Thyroid gland (tissue), 4 donors: ENCODE data around the gene UNC5C. TPM values are rescaled to one million over a fixed set of nuclear protein-coding genes. Genes with fewer than 3 reads are reported as not detected.
"Not testable (repeated sequence)": the region's sequence is repeated elsewhere in the genome, so short reads cannot be mapped to it uniquely, and the experiment has no call there.

Experiments used
- DNase-seq, 2 donors: peaks; one replicate each; pipeline ENCODE4 v3.0.0-alpha.2; 2019
- H3K27ac ChIP-seq, 3 donors: fragments of 200-600 bp; sonication (generic); 1 replicate in 2 of 3; 2 replicates in 1 of 3; pipeline ENCODE4 v1.5.1; 2016 to 2019; ENCODE audit warnings: mild to moderate bottlenecking in 1 of 3, moderate library complexity in 1 of 3
- H3K27me3 ChIP-seq: fragments of 200-600 bp; sonication (generic); one replicate; pipeline ENCODE4 v1.5.1; 2019
- H3K36me3 ChIP-seq, 2 donors: fragments of 200-600 bp; sonication (generic); one replicate each; pipeline ENCODE4 v1.5.1; 2016 to 2019
- H3K4me1 ChIP-seq, 2 donors: fragments of 200-600 bp; sonication (generic); one replicate each; pipeline ENCODE4 v1.5.1; 2017 to 2019
- H3K4me3 ChIP-seq, 3 donors: fragments of 200-600 bp; sonication (generic); replicated peaks in 1 of 3; 1 replicate in 2 of 3; 2 replicates in 1 of 3; pipeline ENCODE4 v1.5.1; 2016; ENCODE audit warnings: mild to moderate bottlenecking in 1 of 3
- H3K9me3 ChIP-seq: fragments of 200-600 bp; sonication (generic); one replicate; pipeline ENCODE4 v1.5.1; 2017
- POLR2A ChIP-seq, 2 donors: fragments of 450-650 bp; IDR thresholded peaks; one replicate each; pipeline ENCODE4 v1.6.1; 2017; ENCODE audit warnings: antibody characterized with exemption in 2 of 2, mild to moderate bottlenecking in 2 of 2, moderate library complexity in 1 of 2
- WGBS, 2 donors: methylation state at CpG; one replicate each; pipeline ENCODE4 v1.1.5; 2017; 5-methylcytosine and 5-hydroxymethylcytosine counted together
- intact Hi-C: fragments of 100-400 bp; cut with DNase I; formaldehyde crosslinking; loops from one replicate; pipeline ENCODE4 v1.15.1; 2023
- total RNA-seq, 4 donors: library from RNA; depleted of rRNA; stranded (reverse); fragments of >200 nt; gene quantifications; one replicate each; pipeline ENCODE4 v1.2.3, GENCODE V29; 2016
- TF ChIP-seq, protein P1 (sequence below), 6 experiments: fragments of 200-600 bp in 3 of 6; fragments of 450-650 bp in 3 of 6; sonication (generic) in 3 of 6; IDR thresholded peaks; one replicate each; pipeline ENCODE4 v1.5.1; 2016 to 2019; ENCODE audit warnings: antibody characterized with exemption in 6 of 6, mild to moderate bottlenecking in 2 of 6, inconsistent platforms in 1 of 6, moderate library complexity in 1 of 6

Gene UNC5C
- total RNA-seq, 4 donors from 2014 or later, result 27.1 to 72.0 (median 59.0) TPM

DNA sequence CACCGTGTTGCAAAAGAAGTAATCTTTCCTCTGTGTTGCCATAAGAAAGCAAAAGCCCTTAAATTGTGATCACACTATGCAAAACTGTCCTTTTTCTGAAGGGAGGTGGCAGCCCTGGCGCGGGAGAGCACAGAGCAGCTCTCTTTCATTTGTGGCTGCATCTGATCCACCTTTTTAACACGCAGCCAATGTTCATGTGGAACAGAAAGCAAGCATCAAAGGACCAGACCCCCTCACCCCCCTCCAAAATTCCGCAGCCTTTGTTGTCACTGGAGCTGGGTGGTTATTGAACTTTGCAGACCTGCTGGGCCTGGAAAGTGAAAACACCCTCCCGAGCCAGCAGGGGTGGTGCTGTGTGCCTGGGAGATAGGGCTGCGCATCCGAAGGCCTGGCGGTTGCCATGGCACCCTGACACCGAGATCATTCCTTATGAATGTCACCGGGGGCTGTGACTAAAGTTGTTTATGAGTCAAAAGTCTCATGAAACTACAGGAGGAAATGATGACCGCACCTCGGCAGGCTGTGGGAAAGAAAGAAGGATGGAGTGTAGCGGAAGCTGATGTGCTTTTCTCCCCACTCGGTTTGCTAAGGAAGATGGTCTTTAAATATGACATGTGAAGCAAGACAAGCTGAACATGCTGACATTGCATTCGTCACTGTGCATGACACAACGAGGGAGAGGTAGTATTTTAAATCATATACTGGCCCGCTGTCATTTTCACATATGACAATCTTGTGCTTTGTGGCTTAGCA is 367.4 kb downstream of the UNC5C start:
- H3K4me3 ChIP-seq, result no peak overlapping the region
- no peak overlapping the region for H3K27ac ChIP-seq
- H3K36me3 ChIP-seq, result peaks cover 5% of the 10 kb centered on the region in 2 donors
- 71 to 76% methylated on average over 18 of the region's 18 CpGs for WGBS, 2 donors
- H3K9me3 ChIP-seq, result no peaks in the 10 kb centered on the region
- H3K27me3 ChIP-seq, result no peaks in the 10 kb centered on the region
- H3K4me1 ChIP-seq, result no peaks in the 10 kb centered on the region
- DNase-seq, result no peak
- TF ChIP-seq POLR2A (IDR thresholded peaks at IDR 0.05), result no peak
- TF ChIP-seq, protein P1, sequence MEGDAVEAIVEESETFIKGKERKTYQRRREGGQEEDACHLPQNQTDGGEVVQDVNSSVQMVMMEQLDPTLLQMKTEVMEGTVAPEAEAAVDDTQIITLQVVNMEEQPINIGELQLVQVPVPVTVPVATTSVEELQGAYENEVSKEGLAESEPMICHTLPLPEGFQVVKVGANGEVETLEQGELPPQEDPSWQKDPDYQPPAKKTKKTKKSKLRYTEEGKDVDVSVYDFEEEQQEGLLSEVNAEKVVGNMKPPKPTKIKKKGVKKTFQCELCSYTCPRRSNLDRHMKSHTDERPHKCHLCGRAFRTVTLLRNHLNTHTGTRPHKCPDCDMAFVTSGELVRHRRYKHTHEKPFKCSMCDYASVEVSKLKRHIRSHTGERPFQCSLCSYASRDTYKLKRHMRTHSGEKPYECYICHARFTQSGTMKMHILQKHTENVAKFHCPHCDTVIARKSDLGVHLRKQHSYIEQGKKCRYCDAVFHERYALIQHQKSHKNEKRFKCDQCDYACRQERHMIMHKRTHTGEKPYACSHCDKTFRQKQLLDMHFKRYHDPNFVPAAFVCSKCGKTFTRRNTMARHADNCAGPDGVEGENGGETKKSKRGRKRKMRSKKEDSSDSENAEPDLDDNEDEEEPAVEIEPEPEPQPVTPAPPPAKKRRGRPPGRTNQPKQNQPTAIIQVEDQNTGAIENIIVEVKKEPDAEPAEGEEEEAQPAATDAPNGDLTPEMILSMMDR (IDR thresholded peaks at IDR 0.05), result no peak
- intact Hi-C loops, result no loop called here

DNA sequence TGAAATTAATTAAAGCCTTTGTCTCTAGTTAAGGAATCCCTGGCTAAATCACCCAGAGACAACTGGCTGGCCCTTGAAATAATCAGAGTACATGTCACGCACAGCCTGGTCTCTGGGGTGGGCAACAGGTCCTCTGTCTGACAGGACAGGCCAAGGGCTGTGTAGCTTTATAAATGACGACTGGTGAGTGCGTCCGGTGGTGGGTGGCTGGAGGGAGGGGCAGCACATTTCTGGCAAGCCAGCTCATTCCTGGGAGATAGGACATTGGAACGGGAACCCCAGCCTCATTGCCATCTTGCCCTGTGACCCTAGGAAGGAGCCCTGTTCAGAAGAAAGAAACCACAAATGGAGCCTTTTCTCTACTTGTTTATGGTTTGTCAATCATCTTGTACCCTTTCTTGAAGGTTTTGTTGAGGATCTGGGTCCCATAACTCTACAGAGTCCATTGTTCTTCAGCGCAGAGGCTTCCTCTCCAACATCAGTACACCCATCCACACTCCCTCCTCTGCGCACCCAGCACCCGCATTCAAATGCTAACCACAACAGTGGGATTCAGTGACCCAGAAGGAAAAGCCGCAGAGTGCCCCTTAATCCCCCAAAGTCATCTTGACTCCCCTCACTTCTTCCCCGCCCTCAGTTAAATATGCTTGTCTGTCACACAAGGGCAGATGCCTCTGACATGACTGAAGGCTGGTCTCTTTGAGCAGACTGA is 368.1 kb downstream of the UNC5C start:
- Histone ChIP-seq H3K4me3 (no peak overlapping the region), H3K9me3 (no peaks in the 10 kb centered on the region), H3K36me3 (peaks cover 5% of the 10 kb centered on the region in 2 donors), H3K4me1 (no peaks in the 10 kb centered on the region), H3K27me3 (no peaks in the 10 kb centered on the region), H3K27ac (no peak overlapping the region)
- intact Hi-C loops, result no loop called here
- 84 to 85% methylated on average over 10 of the region's 10 CpGs for WGBS, 2 donors
- DNase-seq, result no peak
- no peak for TF ChIP-seq POLR2A (IDR thresholded peaks at IDR 0.05)
- TF ChIP-seq, protein P1 (IDR thresholded peaks at IDR 0.05), result no peak

DNA sequence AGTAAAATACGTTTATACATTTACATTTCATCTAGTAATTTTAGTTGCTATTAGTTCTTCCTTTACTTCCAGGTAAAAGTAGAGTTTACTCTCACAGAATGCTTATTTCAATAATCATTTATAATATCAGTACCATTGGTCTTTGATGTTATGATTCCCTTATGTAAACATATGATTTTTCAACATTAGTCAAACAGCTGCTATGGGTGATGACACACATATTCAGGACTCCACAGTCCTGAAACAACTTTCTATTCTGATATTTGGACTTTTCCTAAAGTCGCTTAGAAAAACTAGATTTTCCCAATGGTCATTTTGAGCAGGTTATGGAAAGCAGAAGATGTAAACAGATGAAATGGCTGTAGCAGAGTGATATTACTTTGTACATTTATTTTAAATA is 369.8 kb downstream of the UNC5C start:
- no peaks in the 10 kb centered on the region for H3K4me1 ChIP-seq
- H3K9me3 ChIP-seq, result no peaks in the 10 kb centered on the region
- 89 to 95% methylated on average over 2 of the region's 2 CpGs for WGBS, 2 donors
- no peak overlapping the region for H3K27ac ChIP-seq
- no peak overlapping the region for H3K4me3 ChIP-seq
- TF ChIP-seq, protein P1 (IDR thresholded peaks at IDR 0.05), result no peak
- no peak for TF ChIP-seq POLR2A (IDR thresholded peaks at IDR 0.05)
- no peak for DNase-seq
- no peaks in the 10 kb centered on the region for H3K27me3 ChIP-seq
- peaks cover 5% of the 10 kb centered on the region in 2 donors for H3K36me3 ChIP-seq
- intact Hi-C loops, result no loop called here

DNA sequence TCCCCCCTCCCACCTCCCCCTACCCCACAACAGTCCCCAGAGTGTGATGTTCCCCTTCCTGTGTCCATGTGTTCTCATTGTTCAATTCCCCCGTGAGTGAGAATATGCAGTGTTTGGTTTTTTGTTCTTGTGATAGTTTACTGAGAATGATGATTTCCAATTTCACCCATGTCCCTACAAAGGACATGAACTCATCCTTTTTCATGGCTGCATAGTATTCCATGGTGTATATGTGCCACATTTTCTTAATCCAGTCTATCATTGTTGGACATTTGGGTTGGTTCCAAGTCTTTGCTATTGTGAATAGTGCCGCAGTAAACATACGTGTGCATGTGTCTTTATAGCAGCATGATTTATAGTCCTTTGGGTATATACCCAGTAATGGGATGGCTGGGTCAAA is 377.4 kb downstream of the UNC5C start:
- H3K36me3 ChIP-seq, H3K4me1 ChIP-seq, H3K9me3 ChIP-seq, H3K4me3 ChIP-seq, H3K27me3 ChIP-seq, DNase-seq, H3K27ac ChIP-seq, intact Hi-C loops: not testable (repeated sequence)
- WGBS, 2 donors, result 94 to 100% methylated on average over 1 of the region's 3 CpGs

DNA sequence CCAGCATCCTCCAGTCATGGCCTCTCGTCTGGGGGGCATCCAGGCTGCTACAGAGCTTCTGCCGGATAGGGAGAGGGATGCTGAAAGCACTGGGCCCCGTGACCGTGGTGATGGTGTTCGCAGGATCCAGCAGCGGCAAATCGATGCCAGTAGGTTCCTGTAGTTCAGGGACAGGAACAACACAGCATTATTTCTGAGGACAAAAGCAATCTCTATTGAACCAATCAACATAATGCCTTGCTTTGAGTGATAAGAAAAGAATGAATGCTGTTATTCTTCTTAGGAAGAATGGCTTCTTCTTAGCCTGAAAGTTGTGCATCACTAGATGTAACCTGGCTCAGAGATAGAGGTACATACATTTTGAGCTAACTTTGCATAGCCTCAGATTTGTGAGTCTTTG is 378.6 kb downstream of the UNC5C start:
- TF ChIP-seq, protein P1 (IDR thresholded peaks at IDR 0.05), result no peak
- TF ChIP-seq POLR2A (IDR thresholded peaks at IDR 0.05), result no peak
- no peak for DNase-seq
- 86 to 88% methylated on average over 7 of the region's 7 CpGs for WGBS, 2 donors
- H3K27ac ChIP-seq, result no peak overlapping the region
- no peaks in the 10 kb centered on the region for H3K9me3 ChIP-seq
- intact Hi-C loops, result no loop called here
- H3K27me3 ChIP-seq, result no peaks in the 10 kb centered on the region
- H3K4me3 ChIP-seq, result no peak overlapping the region
- no peaks in the 10 kb centered on the region for H3K36me3 ChIP-seq
- H3K4me1 ChIP-seq, result peaks cover 0 to 4% of the 10 kb centered on the region in 2 donors
